CD14-positive monocyte (primary cell): ENCODE results near the gene NAALADL1. TPM values are rescaled to one million over a fixed set of nuclear protein-coding genes. Genes with fewer than 3 reads are reported as not detected.

Source experiments
- DNase-seq, 3 donors: peaks; one replicate each; pipeline ENCODE4 v3.0.0-alpha.2; 2011 to 2022
- H2AFZ ChIP-seq: 2 replicates; pipeline ENCODE4 v1.6.0; 2012; ENCODE audit warnings: mild to moderate bottlenecking, low read depth, low read length, inconsistent platforms; ENCODE audit not compliant: insufficient read depth, poor library complexity, severe bottlenecking
- H3K27ac ChIP-seq, 2 donors: 1 replicate in 1 of 2; 2 replicates in 1 of 2; pipeline ENCODE4 v1.5.1; 2012 to 2013; ENCODE audit warnings: low read length in 2 of 2, control low read depth in 1 of 2, inconsistent platforms in 1 of 2, low read depth in 1 of 2, mild to moderate bottlenecking in 1 of 2
- H3K27me3 ChIP-seq, 2 donors: one replicate each; pipeline versions ENCODE4 v1.6.0 to v1.6.1; 2011 to 2013; ENCODE audit warnings: low read length in 2 of 2; ENCODE audit not compliant: control insufficient read depth in 2 of 2, insufficient read depth in 2 of 2
- H3K36me3 ChIP-seq, 2 donors: replicated peaks in 1 of 2; 1 replicate in 1 of 2; 2 replicates in 1 of 2; pipeline versions ENCODE4 v1.5.1 to v1.6.1; 2012 to 2013; ENCODE audit warnings: low read length in 2 of 2, control low read depth in 1 of 2, inconsistent platforms in 1 of 2, mild to moderate bottlenecking in 1 of 2; ENCODE audit not compliant: insufficient read depth in 2 of 2, control insufficient read depth in 1 of 2
- H3K4me1 ChIP-seq, 2 donors: 1 replicate in 1 of 2; 2 replicates in 1 of 2; pipeline versions ENCODE4 v1.5.1 to v1.6.1; 2012 to 2013; ENCODE audit warnings: low read length in 2 of 2, control low read depth in 1 of 2, inconsistent platforms in 1 of 2, mild to moderate bottlenecking in 1 of 2, moderate library complexity in 1 of 2; ENCODE audit not compliant: insufficient read depth in 2 of 2, control insufficient read depth in 1 of 2
- H3K4me2 ChIP-seq: replicated peaks from 2 replicates; pipeline ENCODE3; 2012; ENCODE audit warnings: low read length, moderate library complexity, mild to moderate bottlenecking; ENCODE audit not compliant: poor library complexity, severe bottlenecking; ENCODE audit errors: extremely low read depth
- H3K4me3 ChIP-seq, 3 experiments: fragments of 200-600 bp in 1 of 3; sonication (generic) in 1 of 3; replicated peaks in 1 of 3; 1 replicate in 2 of 3; 2 replicates in 1 of 3; pipeline ENCODE4 v1.5.1; 2011 to 2013; ENCODE audit warnings: low read length in 3 of 3, mild to moderate bottlenecking in 3 of 3, control low read depth in 2 of 3, low read depth in 2 of 3, inconsistent platforms in 1 of 3, moderate library complexity in 1 of 3
- H3K79me2 ChIP-seq: 2 replicates; pipeline ENCODE4 v1.6.0; 2012; ENCODE audit warnings: mild to moderate bottlenecking, control low read depth, inconsistent platforms, low read length, moderate library complexity; ENCODE audit not compliant: insufficient read depth
- H3K9ac ChIP-seq: 2 replicates; pipeline ENCODE4 v1.6.0; 2017; ENCODE audit warnings: low read length, mild to moderate bottlenecking; ENCODE audit not compliant: insufficient read depth, poor library complexity, severe bottlenecking
- H3K9me3 ChIP-seq, 2 donors: replicated peaks in 1 of 2; 1 replicate in 1 of 2; 2 replicates in 1 of 2; pipeline versions ENCODE4 v1.5.1 to v1.6.1; 2012 to 2013; ENCODE audit warnings: low read length in 2 of 2, control low read depth in 1 of 2; ENCODE audit not compliant: control insufficient read depth in 1 of 2, insufficient read depth in 1 of 2
- H4K20me1 ChIP-seq: 2 replicates; pipeline ENCODE4 v1.6.0; 2012; ENCODE audit warnings: mild to moderate bottlenecking, low read length, control low read depth, moderate library complexity; ENCODE audit not compliant: insufficient read depth
- H3K27ac Mint-ChIP-seq, 7 donors: one replicate each; pipeline ENCODE4 v1.8.0; 2020; ENCODE audit warnings: mild to moderate bottlenecking in 7 of 7, mixed read lengths in 7 of 7, moderate library complexity in 6 of 7, inconsistent platforms in 2 of 7
- H3K27me3 Mint-ChIP-seq, 3 donors: one replicate each; pipeline ENCODE4 v1.8.0; 2021 to 2022; ENCODE audit warnings: low read depth in 3 of 3, mild to moderate bottlenecking in 3 of 3, mixed read lengths in 3 of 3, moderate library complexity in 3 of 3, inconsistent platforms in 1 of 3
- H3K36me3 Mint-ChIP-seq, 2 donors: one replicate each; pipeline ENCODE4 v1.8.0; 2020; ENCODE audit warnings: mixed read lengths in 2 of 2, inconsistent platforms in 1 of 2, mild to moderate bottlenecking in 1 of 2
- H3K4me1 Mint-ChIP-seq: one replicate; pipeline ENCODE4 v1.8.0; 2020; ENCODE audit warnings: mild to moderate bottlenecking, mixed read lengths
- H3K4me3 Mint-ChIP-seq, 2 donors: one replicate each; pipeline ENCODE4 v1.8.0; 2020; ENCODE audit warnings: mild to moderate bottlenecking in 2 of 2, mixed read lengths in 2 of 2, moderate library complexity in 1 of 2
- H3K9me3 Mint-ChIP-seq, 7 donors: one replicate each; pipeline ENCODE4 v1.8.0; 2020 to 2022; ENCODE audit warnings: mixed read lengths in 7 of 7, mild to moderate bottlenecking in 6 of 7, moderate library complexity in 6 of 7, inconsistent platforms in 2 of 7
- WGBS: methylation state at CpG from one replicate; pipeline ENCODE4 v1.1.5; 2013; ENCODE audit warnings: missing lambda C conversion rate; ENCODE audit not compliant: insufficient coverage; 5-methylcytosine and 5-hydroxymethylcytosine counted together
- intact Hi-C, 2 donors: fragments of 100-400 bp; cut with micrococcal nuclease; formaldehyde crosslinking; loops; one replicate each; pipeline versions ENCODE4 v1.15.0 to v1.15.1; 2023
- polyA plus RNA-seq, 3 donors: library from polyadenylated mRNA; depleted of rRNA in 1 of 3; unstranded in 2 of 3; stranded (reverse) in 1 of 3; fragments of 300-500 nt in 2 of 3; fragments of >200 nt in 1 of 3; fragmentation: Illumina TruSeq in 2 of 3; gene quantifications; 1 replicate in 2 of 3; 2 replicates in 1 of 3; pipeline ENCODE4 v1.2.3, GENCODE V29; 2012 to 2021
- TF ChIP-seq, protein P1 (sequence below): fragments of 200-600 bp; IDR thresholded peaks from one replicate; pipeline ENCODE4 v1.8.0; 2022; ENCODE audit warnings: antibody characterized with exemption, mild to moderate bottlenecking

Gene NAALADL1
- polyA plus RNA-seq, 3 donors, result 11.1 to 20.1 (median 20.1) TPM

DNA sequence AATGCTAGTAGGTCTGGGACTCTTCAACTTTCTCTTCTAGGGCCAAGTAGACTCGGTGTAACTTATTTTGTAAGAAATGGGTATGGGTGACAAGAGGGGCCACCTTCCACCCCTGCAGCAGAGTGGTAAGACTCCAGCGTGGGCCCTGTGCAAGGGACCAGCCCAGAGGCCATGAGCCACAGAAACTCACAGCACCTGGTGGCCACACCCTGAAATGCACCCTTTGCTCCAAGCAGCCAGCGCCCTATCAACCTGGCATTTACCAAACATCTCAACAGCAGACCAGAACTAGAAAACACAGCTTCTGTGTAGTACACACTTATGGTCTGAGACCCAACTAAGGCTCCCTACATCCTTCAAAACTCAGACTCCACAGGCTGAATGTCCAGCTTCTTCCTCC lies 19.8 kb upstream of the NAALADL1 start:
- H3K27ac Mint-ChIP-seq, result peak overlapping the region in 6 of 7 donors; percentile 3 to 71 (median 58)
- Histone ChIP-seq H2AFZ (peak overlapping the region; percentile 17), H3K9ac (no peak overlapping the region), H3K4me2 (no peak overlapping the region), H3K4me1 (peaks cover 16 to 22% of the 10 kb centered on the region in 2 donors), H3K4me3 (no peak overlapping the region), H3K27ac (peak overlapping the region in 1 of 2 donors; percentile 45), H3K9me3 (no peaks in the 10 kb centered on the region), H3K79me2 (peaks cover 55% of the 10 kb centered on the region), H3K27me3 (no peaks in the 10 kb centered on the region), H3K36me3 (peaks cover 5 to 18% of the 10 kb centered on the region in 2 donors), H4K20me1 (no peaks in the 10 kb centered on the region)
- no peaks in the 10 kb centered on the region for H3K9me3 Mint-ChIP-seq
- TF ChIP-seq, protein P1, sequence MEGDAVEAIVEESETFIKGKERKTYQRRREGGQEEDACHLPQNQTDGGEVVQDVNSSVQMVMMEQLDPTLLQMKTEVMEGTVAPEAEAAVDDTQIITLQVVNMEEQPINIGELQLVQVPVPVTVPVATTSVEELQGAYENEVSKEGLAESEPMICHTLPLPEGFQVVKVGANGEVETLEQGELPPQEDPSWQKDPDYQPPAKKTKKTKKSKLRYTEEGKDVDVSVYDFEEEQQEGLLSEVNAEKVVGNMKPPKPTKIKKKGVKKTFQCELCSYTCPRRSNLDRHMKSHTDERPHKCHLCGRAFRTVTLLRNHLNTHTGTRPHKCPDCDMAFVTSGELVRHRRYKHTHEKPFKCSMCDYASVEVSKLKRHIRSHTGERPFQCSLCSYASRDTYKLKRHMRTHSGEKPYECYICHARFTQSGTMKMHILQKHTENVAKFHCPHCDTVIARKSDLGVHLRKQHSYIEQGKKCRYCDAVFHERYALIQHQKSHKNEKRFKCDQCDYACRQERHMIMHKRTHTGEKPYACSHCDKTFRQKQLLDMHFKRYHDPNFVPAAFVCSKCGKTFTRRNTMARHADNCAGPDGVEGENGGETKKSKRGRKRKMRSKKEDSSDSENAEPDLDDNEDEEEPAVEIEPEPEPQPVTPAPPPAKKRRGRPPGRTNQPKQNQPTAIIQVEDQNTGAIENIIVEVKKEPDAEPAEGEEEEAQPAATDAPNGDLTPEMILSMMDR, result peak; percentile 71
- H3K4me1 Mint-ChIP-seq, result peaks cover 30% of the 10 kb centered on the region
- WGBS, result 55% methylated on average over 3 of the region's 3 CpGs
- peaks cover 7 to 38% of the 10 kb centered on the region in 2 donors for H3K36me3 Mint-ChIP-seq
- no peak overlapping the region for H3K4me3 Mint-ChIP-seq
- intact Hi-C loops, result no loop called here
- DNase-seq, result peak; percentile 38 to 53 (median 42)
- H3K27me3 Mint-ChIP-seq, result no peaks in the 10 kb centered on the region

DNA sequence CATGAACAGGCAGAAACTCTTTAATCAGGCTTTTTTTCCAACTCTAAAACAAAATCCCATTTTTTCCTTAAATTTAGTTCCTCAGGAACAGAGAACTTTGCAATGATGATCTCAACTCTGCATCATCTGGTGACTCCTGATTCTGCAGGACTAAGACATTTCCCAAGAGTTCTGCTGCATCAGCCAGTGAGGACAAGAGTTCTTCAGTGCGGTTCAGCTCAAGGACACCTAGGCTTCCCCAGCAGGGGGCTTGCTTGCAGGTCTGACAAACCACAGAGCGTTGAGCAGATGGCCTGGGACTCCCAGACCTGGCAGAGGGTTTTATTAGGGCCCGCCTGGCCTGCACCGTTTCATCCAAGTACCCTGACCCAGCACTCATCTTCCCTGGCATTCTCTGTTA lies 19.1 kb upstream of the NAALADL1 start:
- H3K27me3 Mint-ChIP-seq, result no peaks in the 10 kb centered on the region

More for the DNA sequence above, 19.1 kb upstream of the NAALADL1 start:
- Histone ChIP-seq H3K9ac (no peak overlapping the region), H3K27me3 (no peaks in the 10 kb centered on the region), H3K79me2 (peaks cover 48% of the 10 kb centered on the region), H3K4me3 (no peak overlapping the region), H2AFZ (no peak overlapping the region), H3K4me1 (peaks cover 15 to 16% of the 10 kb centered on the region in 2 donors), H3K36me3 (peaks cover 5 to 18% of the 10 kb centered on the region in 2 donors), H3K4me2 (no peak overlapping the region), H3K27ac (peak overlapping the region in 1 of 2 donors; percentile 45), H4K20me1 (no peaks in the 10 kb centered on the region), H3K9me3 (no peaks in the 10 kb centered on the region)
- H3K9me3 Mint-ChIP-seq, result no peaks in the 10 kb centered on the region
- WGBS, result 86% methylated on average over 3 of the region's 4 CpGs
- peaks cover 24% of the 10 kb centered on the region for H3K4me1 Mint-ChIP-seq
- intact Hi-C loops, result no loop called here
- DNase-seq, result no peak
- H3K27ac Mint-ChIP-seq, result peak overlapping the region in 2 of 7 donors; percentile 67 to 82
- TF ChIP-seq, protein P1, result no peak
- peaks cover 7 to 38% of the 10 kb centered on the region in 2 donors for H3K36me3 Mint-ChIP-seq
- no peak overlapping the region for H3K4me3 Mint-ChIP-seq
